ENCODE measurements around the gene RAI14.

- TF ChIP-seq, protein P1, sequence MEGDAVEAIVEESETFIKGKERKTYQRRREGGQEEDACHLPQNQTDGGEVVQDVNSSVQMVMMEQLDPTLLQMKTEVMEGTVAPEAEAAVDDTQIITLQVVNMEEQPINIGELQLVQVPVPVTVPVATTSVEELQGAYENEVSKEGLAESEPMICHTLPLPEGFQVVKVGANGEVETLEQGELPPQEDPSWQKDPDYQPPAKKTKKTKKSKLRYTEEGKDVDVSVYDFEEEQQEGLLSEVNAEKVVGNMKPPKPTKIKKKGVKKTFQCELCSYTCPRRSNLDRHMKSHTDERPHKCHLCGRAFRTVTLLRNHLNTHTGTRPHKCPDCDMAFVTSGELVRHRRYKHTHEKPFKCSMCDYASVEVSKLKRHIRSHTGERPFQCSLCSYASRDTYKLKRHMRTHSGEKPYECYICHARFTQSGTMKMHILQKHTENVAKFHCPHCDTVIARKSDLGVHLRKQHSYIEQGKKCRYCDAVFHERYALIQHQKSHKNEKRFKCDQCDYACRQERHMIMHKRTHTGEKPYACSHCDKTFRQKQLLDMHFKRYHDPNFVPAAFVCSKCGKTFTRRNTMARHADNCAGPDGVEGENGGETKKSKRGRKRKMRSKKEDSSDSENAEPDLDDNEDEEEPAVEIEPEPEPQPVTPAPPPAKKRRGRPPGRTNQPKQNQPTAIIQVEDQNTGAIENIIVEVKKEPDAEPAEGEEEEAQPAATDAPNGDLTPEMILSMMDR (IDR thresholded peaks at IDR 0.05), result no peak
- no peak for TF ChIP-seq ZFX (IDR thresholded peaks at IDR 0.05; ENCODE audit: borderline replicate concordance)
Observed at GRCh38 chr5:34682926-34683623, 26.9 kb downstream of the RAI14 start.
